HepG2 (cell line): ENCODE results near the gene RARA. TPM values are rescaled to one million over a fixed set of nuclear protein-coding genes. Genes with fewer than 3 reads are reported as not detected.
A peak's percentile ranks its signal among the peaks of the same experiment; 100 is the strongest.

Experiments used
- ELF1 ChIP-seq: sonication (generic); formaldehyde crosslinking; IDR thresholded peaks from 2 replicates; pipeline ENCODE4 v1.4.0; 2020; ENCODE audit warnings: missing genetic modification reagents
- GABPB1 ChIP-seq: IDR thresholded peaks from 2 replicates; pipeline ENCODE4 v1.6.1; 2016; ENCODE audit warnings: mild to moderate bottlenecking, missing genetic modification reagents, moderate library complexity, missing compliant biosample characterization
- HCFC1 ChIP-seq: fragments of 150-350 bp; IDR thresholded peaks from 2 replicates; pipeline ENCODE4 v1.6.1; 2014; ENCODE audit warnings: low read depth, low read length
- HOXA3 ChIP-seq: sonication (generic); formaldehyde crosslinking; IDR thresholded peaks from 2 replicates; pipeline ENCODE4 v1.5.0; 2020; ENCODE audit warnings: missing genetic modification reagents
- KLF11 ChIP-seq: IDR thresholded peaks from 2 replicates; pipeline ENCODE4 v1.6.1; 2016; ENCODE audit warnings: missing compliant biosample characterization
- MEIS2 ChIP-seq: sonication (generic); formaldehyde crosslinking; IDR thresholded peaks from 2 replicates; pipeline ENCODE4 v1.9.0; 2021; ENCODE audit warnings: mild to moderate bottlenecking, missing genetic modification reagents
- NFYC ChIP-seq: IDR thresholded peaks from 2 replicates; pipeline ENCODE4 v1.6.1; 2016; ENCODE audit warnings: missing genetic modification reagents, missing compliant biosample characterization
- NR3C1 ChIP-seq: sonication (generic); formaldehyde crosslinking; IDR thresholded peaks from 2 replicates; pipeline ENCODE4 v1.4.0; 2020; ENCODE audit warnings: missing genetic modification reagents
- RBFOX2 ChIP-seq: fragments of 200-400 bp; formaldehyde crosslinking; IDR thresholded peaks from 2 replicates; pipeline ENCODE4 v1.6.1; 2017; ENCODE audit warnings: low read depth, mild to moderate bottlenecking, low read length
- SOX13 ChIP-seq, 3 experiments: fragments of 450-650 bp in 1 of 3; sonication (generic) in 1 of 3; formaldehyde crosslinking in 1 of 3; IDR thresholded peaks in 2 of 3; conservative IDR thresholded peaks in 1 of 3; 2 replicates each; pipeline versions ENCODE4 v1.5.0 to v1.6.1; 2016 to 2020; ENCODE audit warnings: antibody characterized with exemption in 1 of 3, mild to moderate bottlenecking in 1 of 3, missing compliant biosample characterization in 1 of 3, missing genetic modification reagents in 1 of 3, moderate library complexity in 1 of 3
- SRF ChIP-seq: IDR thresholded peaks from 2 replicates; pipeline ENCODE4 v1.6.1; 2011; ENCODE audit warnings: mild to moderate bottlenecking, low read depth, low read length, moderate library complexity
- THAP11 ChIP-seq: IDR thresholded peaks from 2 replicates; pipeline ENCODE4 v1.6.1; 2016; ENCODE audit warnings: missing biosample characterization, missing genetic modification reagents
- ZFYVE20 ChIP-seq: sonication (generic); formaldehyde crosslinking; IDR thresholded peaks from 2 replicates; pipeline ENCODE4 v1.8.0; 2023; ENCODE audit warnings: low read depth, mild to moderate bottlenecking, moderate library complexity, missing genetic modification reagents, borderline replicate concordance
- ZNF615 ChIP-seq: sonication (generic); formaldehyde crosslinking; IDR thresholded peaks from 2 replicates; pipeline ENCODE4 v1.5.0; 2020; ENCODE audit warnings: mild to moderate bottlenecking, missing genetic modification reagents, borderline replicate concordance
- ZNF747 ChIP-seq: sonication (generic); formaldehyde crosslinking; IDR thresholded peaks from 2 replicates; pipeline ENCODE4 v1.8.1; 2023; ENCODE audit warnings: missing genetic modification reagents, mild to moderate bottlenecking, borderline replicate concordance
- ZNF782 ChIP-seq: sonication (generic); formaldehyde crosslinking; IDR thresholded peaks from 2 replicates; pipeline ENCODE4 v1.4.0; 2020; ENCODE audit warnings: missing genetic modification reagents, mild to moderate bottlenecking, borderline replicate concordance
- ZNF841 ChIP-seq: sonication (generic); formaldehyde crosslinking; IDR thresholded peaks from 2 replicates; pipeline ENCODE4 v1.8.1; 2023; ENCODE audit warnings: missing genetic modification reagents, borderline replicate concordance
- polyA plus RNA-seq, 8 experiments: library from polyadenylated mRNA; depleted of rRNA in 3 of 8; stranded (reverse) in 7 of 8; unstranded in 1 of 8; fragments of >200 nt; fragmentation: Illumina TruSeq in 4 of 8; extraction: Trizol in 4 of 8; gene quantifications; 2 replicates each; pipeline versions ENCODE4 v1.2.1 to v1.2.3, GENCODE V29; 2011 to 2016; ENCODE audit warnings: low read depth in 4 of 8, missing spikeins in 1 of 8, mixed read lengths in 1 of 8; ENCODE audit not compliant: insufficient read depth in 1 of 8
- total RNA-seq, 5 experiments: library from RNA; depleted of rRNA; stranded (reverse); fragments of >200 nt; fragmentation: Illumina TruSeq; extraction: Trizol; gene quantifications; 2 replicates each; pipeline ENCODE4 v1.2.3, GENCODE V29; 2016; ENCODE audit warnings: low read depth in 1 of 5
- TF ChIP-seq, protein P1 (sequence below): sonication (generic); formaldehyde crosslinking; IDR thresholded peaks from 2 replicates; pipeline ENCODE4 v1.5.0; 2020; ENCODE audit warnings: missing genetic modification reagents, mild to moderate bottlenecking, borderline replicate concordance
- TF ChIP-seq, protein P2 (sequence below): IDR thresholded peaks from 2 replicates; pipeline ENCODE4 v1.6.1; 2018; ENCODE audit warnings: missing genetic modification reagents
- TF ChIP-seq, protein P3 (sequence below): sonication (generic); formaldehyde crosslinking; IDR thresholded peaks from 2 replicates; pipeline ENCODE4 v1.4.0; 2020; ENCODE audit warnings: missing genetic modification reagents
- TF ChIP-seq, protein P4 (sequence below): IDR thresholded peaks from 2 replicates; pipeline ENCODE4 v1.6.1; 2016; ENCODE audit warnings: low read depth, borderline replicate concordance
- TF ChIP-seq, protein P5 (sequence below): sonication (generic); formaldehyde crosslinking; IDR thresholded peaks from 2 replicates; pipeline ENCODE4 v1.4.0; 2020; ENCODE audit warnings: missing genetic modification reagents

The RARA gene
- total and polyA plus RNA-seq, 2 of the 13 experiments (the other 11 are each of a cell fraction or from before 2014, with no cell fraction given), result 6.4 to 8.6 TPM

DNA sequence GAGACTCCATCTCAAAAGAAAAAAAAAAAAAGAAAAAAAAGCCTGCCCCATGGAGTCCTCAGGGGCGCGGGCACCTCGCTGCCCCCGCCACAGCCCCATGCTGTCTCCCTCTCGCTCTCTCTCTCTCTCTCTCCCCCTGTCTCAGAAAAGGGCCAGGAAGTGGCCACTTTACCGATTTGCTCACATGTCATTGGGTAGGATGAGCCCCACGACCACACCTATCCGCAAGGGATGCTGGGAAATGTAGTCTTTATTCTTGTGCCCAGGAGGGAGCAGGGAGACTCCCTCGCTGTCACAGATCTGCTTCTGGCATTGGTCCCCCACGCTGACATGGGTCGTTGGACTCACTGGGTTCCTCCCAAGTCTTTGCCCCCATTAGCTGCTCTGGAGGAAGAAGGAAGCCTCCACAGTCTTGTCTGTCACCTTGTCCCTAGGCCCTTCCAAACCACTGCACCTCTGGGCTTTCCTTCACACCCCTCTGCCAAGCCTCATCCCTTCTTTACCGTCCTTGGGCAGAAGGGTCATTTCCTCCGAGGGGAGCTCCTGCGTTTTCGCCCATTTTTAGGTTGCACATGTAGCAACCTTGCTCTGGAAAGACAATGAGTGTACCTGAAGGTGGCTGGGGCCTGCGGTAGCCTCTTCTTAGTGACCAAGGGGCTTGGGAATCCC is 62.4 kb downstream of the RARA start (continued):
- TF ChIP-seq SOX13 (IDR thresholded peaks at IDR 0.05), result no peak
- TF ChIP-seq SOX13 (CRISPR knock-in tag; conservative IDR thresholded peaks at IDR 0.05 in 1 of 2, IDR thresholded peaks at IDR 0.05 in 1 of 2), result no peak
- TF ChIP-seq, protein P1, sequence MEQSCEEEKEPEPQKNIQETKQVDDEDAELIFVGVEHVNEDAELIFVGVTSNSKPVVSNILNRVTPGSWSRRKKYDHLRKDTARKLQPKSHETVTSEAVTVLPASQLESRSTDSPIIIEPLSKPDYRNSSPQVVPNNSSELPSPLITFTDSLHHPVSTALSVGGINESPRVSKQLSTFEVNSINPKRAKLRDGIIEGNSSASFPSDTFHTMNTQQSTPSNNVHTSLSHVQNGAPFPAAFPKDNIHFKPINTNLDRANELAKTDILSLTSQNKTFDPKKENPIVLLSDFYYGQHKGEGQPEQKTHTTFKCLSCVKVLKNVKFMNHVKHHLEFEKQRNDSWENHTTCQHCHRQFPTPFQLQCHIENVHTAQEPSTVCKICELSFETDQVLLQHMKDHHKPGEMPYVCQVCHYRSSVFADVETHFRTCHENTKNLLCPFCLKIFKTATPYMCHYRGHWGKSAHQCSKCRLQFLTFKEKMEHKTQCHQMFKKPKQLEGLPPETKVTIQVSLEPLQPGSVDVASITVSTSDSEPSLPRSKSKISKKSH (CRISPR knock-in tag), result no peak
- TF ChIP-seq, protein P2, sequence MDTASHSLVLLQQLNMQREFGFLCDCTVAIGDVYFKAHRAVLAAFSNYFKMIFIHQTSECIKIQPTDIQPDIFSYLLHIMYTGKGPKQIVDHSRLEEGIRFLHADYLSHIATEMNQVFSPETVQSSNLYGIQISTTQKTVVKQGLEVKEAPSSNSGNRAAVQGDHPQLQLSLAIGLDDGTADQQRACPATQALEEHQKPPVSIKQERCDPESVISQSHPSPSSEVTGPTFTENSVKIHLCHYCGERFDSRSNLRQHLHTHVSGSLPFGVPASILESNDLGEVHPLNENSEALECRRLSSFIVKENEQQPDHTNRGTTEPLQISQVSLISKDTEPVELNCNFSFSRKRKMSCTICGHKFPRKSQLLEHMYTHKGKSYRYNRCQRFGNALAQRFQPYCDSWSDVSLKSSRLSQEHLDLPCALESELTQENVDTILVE (CRISPR knock-in tag), result no peak
- peak; percentile 27; the same call in 1 of the 2 replicates for TF ChIP-seq HCFC1
- TF ChIP-seq, protein P3, sequence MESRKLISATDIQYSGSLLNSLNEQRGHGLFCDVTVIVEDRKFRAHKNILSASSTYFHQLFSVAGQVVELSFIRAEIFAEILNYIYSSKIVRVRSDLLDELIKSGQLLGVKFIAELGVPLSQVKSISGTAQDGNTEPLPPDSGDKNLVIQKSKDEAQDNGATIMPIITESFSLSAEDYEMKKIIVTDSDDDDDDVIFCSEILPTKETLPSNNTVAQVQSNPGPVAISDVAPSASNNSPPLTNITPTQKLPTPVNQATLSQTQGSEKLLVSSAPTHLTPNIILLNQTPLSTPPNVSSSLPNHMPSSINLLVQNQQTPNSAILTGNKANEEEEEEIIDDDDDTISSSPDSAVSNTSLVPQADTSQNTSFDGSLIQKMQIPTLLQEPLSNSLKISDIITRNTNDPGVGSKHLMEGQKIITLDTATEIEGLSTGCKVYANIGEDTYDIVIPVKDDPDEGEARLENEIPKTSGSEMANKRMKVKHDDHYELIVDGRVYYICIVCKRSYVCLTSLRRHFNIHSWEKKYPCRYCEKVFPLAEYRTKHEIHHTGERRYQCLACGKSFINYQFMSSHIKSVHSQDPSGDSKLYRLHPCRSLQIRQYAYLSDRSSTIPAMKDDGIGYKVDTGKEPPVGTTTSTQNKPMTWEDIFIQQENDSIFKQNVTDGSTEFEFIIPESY, result 0 out of 2 replicates have a peak, but pooled peaks have one; percentile 10
- no peak for TF ChIP-seq ZFYVE20 (CRISPR knock-in tag)
- TF ChIP-seq ZNF615, result no peak
- no peak for TF ChIP-seq ZNF782
- TF ChIP-seq SRF, result no peak
- no peak for TF ChIP-seq HOXA3
- TF ChIP-seq KLF11 (CRISPR knock-in tag), result no peak
- TF ChIP-seq ELF1 (CRISPR knock-in tag), result peak; percentile 33; the same call in 1 of the 2 replicates
- TF ChIP-seq NFYC (CRISPR knock-in tag), result peak; percentile 49; the same call in 1 of the 2 replicates
- TF ChIP-seq RBFOX2, result no peak
- TF ChIP-seq MEIS2 (CRISPR knock-in tag), result no peak
- no peak for TF ChIP-seq ZNF747 (CRISPR knock-in tag)
- TF ChIP-seq ZNF841 (CRISPR knock-in tag), result no peak
- TF ChIP-seq, protein P4, sequence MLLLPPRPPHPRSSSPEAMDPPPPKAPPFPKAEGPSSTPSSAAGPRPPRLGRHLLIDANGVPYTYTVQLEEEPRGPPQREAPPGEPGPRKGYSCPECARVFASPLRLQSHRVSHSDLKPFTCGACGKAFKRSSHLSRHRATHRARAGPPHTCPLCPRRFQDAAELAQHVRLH, result no peak
- peak; percentile 96 for TF ChIP-seq THAP11
- TF ChIP-seq, protein P5, sequence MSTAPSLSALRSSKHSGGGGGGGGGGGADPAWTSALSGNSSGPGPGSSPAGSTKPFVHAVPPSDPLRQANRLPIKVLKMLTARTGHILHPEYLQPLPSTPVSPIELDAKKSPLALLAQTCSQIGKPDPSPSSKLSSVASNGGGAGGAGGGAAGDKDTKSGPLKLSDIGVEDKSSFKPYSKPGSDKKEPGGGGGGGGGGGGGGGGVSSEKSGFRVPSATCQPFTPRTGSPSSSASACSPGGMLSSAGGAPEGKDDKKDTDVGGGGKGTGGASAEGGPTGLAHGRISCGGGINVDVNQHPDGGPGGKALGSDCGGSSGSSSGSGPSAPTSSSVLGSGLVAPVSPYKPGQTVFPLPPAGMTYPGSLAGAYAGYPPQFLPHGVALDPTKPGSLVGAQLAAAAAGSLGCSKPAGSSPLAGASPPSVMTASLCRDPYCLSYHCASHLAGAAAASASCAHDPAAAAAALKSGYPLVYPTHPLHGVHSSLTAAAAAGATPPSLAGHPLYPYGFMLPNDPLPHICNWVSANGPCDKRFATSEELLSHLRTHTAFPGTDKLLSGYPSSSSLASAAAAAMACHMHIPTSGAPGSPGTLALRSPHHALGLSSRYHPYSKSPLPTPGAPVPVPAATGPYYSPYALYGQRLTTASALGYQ (CRISPR knock-in tag), result no peak
- no peak for TF ChIP-seq NR3C1 (CRISPR knock-in tag)
- peak; percentile 24; the same call in 1 of the 2 replicates for TF ChIP-seq GABPB1 (CRISPR knock-in tag)
